Neural progenitor cell (in vitro differentiated cells): Measurements from ENCODE around the gene TSHZ2. TPM values are rescaled to one million over a fixed set of nuclear protein-coding genes. Genes with fewer than 3 reads are reported as not detected.
A peak's percentile ranks its signal among the peaks of the same experiment; 100 is the strongest.
"Not testable (repeated sequence)": the region's sequence is repeated elsewhere in the genome, so short reads cannot be mapped to it uniquely, and the experiment has no call there.

Source experiments
- DNase-seq: peaks from one replicate; pipeline ENCODE4 v3.0.0-alpha.2; 2016; ENCODE audit warnings: low spot score
- H2AFZ ChIP-seq: fragments of 200-600 bp; sonication (generic); replicated peaks from 2 replicates; pipeline ENCODE4 v1.6.1; 2016; ENCODE audit warnings: antibody characterized with exemption
- H3F3A ChIP-seq: fragments of 200-600 bp; sonication (generic); 2 replicates; pipeline ENCODE4 v1.6.1; 2016; ENCODE audit warnings: antibody characterized with exemption, low read depth
- H3K27ac ChIP-seq: fragments of 200-600 bp; sonication (generic); 2 replicates; pipeline ENCODE4 v1.5.1; 2016; ENCODE audit warnings: mild to moderate bottlenecking
- H3K27me3 ChIP-seq: fragments of 200-600 bp; sonication (generic); 2 replicates; pipeline ENCODE4 v1.6.1; 2016; ENCODE audit warnings: mild to moderate bottlenecking, moderate library complexity
- H3K36me3 ChIP-seq: fragments of 200-600 bp; sonication (generic); 2 replicates; pipeline ENCODE4 v1.5.1; 2016
- H3K4me1 ChIP-seq: fragments of 200-600 bp; sonication (generic); 2 replicates; pipeline ENCODE4 v1.6.1; 2016; ENCODE audit warnings: mixed run types
- H3K4me2 ChIP-seq: fragments of 200-600 bp; sonication (generic); 2 replicates; pipeline ENCODE4 v1.6.1; 2016
- H3K4me3 ChIP-seq: fragments of 200-600 bp; sonication (generic); 2 replicates; pipeline ENCODE4 v1.5.1; 2016
- H3K79me2 ChIP-seq: fragments of 200-600 bp; sonication (generic); 2 replicates; pipeline ENCODE4 v1.6.1; 2016; ENCODE audit warnings: low read depth
- H3K9ac ChIP-seq: fragments of 200-600 bp; sonication (generic); 2 replicates; pipeline ENCODE4 v1.6.1; 2016
- H3K9me3 ChIP-seq: fragments of 200-600 bp; sonication (generic); 2 replicates; pipeline ENCODE4 v1.5.1; 2016; ENCODE audit warnings: low read depth
- H4K20me1 ChIP-seq: fragments of 200-600 bp; sonication (generic); 2 replicates; pipeline ENCODE4 v1.6.1; 2016; ENCODE audit warnings: low read depth
- H3K27ac Mint-ChIP-seq: 3 replicates; pipeline ENCODE4 v1.8.0; 2021; ENCODE audit warnings: mixed read lengths
- H3K27me3 Mint-ChIP-seq: 2 replicates; pipeline ENCODE4 v1.8.0; 2022; ENCODE audit warnings: low read depth, mild to moderate bottlenecking, inconsistent platforms, moderate library complexity, mixed read lengths; ENCODE audit not compliant: insufficient read depth
- H3K36me3 Mint-ChIP-seq: 3 replicates; pipeline ENCODE4 v1.8.0; 2021; ENCODE audit warnings: mixed read lengths
- H3K4me1 Mint-ChIP-seq: 3 replicates; pipeline ENCODE4 v1.8.0; 2021; ENCODE audit warnings: mixed read lengths
- H3K4me3 Mint-ChIP-seq: 3 replicates; pipeline ENCODE4 v1.8.0; 2021; ENCODE audit warnings: mild to moderate bottlenecking, moderate library complexity, mixed read lengths
- H3K9me3 Mint-ChIP-seq: 3 replicates; pipeline ENCODE4 v1.8.0; 2020; ENCODE audit warnings: mixed read lengths
- EZH2 ChIP-seq: fragments of 200-600 bp; sonication (generic); IDR thresholded peaks from 2 replicates; pipeline ENCODE4 v1.6.1; 2017; ENCODE audit warnings: antibody characterized with exemption, mild to moderate bottlenecking, moderate library complexity
- EZH2phosphoT487 ChIP-seq: fragments of 200-600 bp; sonication (generic); IDR thresholded peaks from 2 replicates; pipeline ENCODE4 v1.6.1; 2017; ENCODE audit warnings: antibody characterized with exemption
- total RNA-seq: library from RNA; depleted of rRNA; stranded (reverse); fragments of >200 nt; gene quantifications from 2 replicates; pipeline ENCODE4 v1.2.3, GENCODE V29; 2015; ENCODE audit warnings: low replicate concordance
- TF ChIP-seq, protein P1 (sequence below): fragments of 200-600 bp; sonication (generic); IDR thresholded peaks from 2 replicates; pipeline ENCODE4 v1.5.1; 2017; ENCODE audit warnings: antibody characterized with exemption, mild to moderate bottlenecking

Gene TSHZ2
- total RNA-seq, 1 donor from 2014 or later, result 1.8 TPM

GRCh38 chr20:53500651-53501050 lies 528.5 kb downstream of the TSHZ2 start:
- no peaks in the 10 kb centered on the region for H3K4me1 ChIP-seq
- H3K4me2 ChIP-seq, result no peak overlapping the region
- Mint-ChIP-seq H3K4me1 (peaks cover 5% of the 10 kb centered on the region), H3K4me3 (no peak overlapping the region), H3K27me3 (peaks cover 5% of the 10 kb centered on the region), H3K27ac (no peak overlapping the region), H3K9me3 (peaks cover 6% of the 10 kb centered on the region), H3K36me3 (no peaks in the 10 kb centered on the region)
- no peaks in the 10 kb centered on the region for H3K36me3 ChIP-seq
- H3K27ac ChIP-seq, result no peak overlapping the region
- no peak overlapping the region for H3K4me3 ChIP-seq
- no peaks in the 10 kb centered on the region for H3K27me3 ChIP-seq
- DNase-seq, result no peak
- no peaks in the 10 kb centered on the region for H3F3A ChIP-seq
- H3K9ac ChIP-seq, result no peak overlapping the region
- peaks cover 21% of the 10 kb centered on the region for H3K79me2 ChIP-seq
- no peaks in the 10 kb centered on the region for H4K20me1 ChIP-seq
- no peak for TF ChIP-seq EZH2
- TF ChIP-seq EZH2phosphoT487, result no peak
- TF ChIP-seq, protein P1, sequence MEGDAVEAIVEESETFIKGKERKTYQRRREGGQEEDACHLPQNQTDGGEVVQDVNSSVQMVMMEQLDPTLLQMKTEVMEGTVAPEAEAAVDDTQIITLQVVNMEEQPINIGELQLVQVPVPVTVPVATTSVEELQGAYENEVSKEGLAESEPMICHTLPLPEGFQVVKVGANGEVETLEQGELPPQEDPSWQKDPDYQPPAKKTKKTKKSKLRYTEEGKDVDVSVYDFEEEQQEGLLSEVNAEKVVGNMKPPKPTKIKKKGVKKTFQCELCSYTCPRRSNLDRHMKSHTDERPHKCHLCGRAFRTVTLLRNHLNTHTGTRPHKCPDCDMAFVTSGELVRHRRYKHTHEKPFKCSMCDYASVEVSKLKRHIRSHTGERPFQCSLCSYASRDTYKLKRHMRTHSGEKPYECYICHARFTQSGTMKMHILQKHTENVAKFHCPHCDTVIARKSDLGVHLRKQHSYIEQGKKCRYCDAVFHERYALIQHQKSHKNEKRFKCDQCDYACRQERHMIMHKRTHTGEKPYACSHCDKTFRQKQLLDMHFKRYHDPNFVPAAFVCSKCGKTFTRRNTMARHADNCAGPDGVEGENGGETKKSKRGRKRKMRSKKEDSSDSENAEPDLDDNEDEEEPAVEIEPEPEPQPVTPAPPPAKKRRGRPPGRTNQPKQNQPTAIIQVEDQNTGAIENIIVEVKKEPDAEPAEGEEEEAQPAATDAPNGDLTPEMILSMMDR, result no peak
- H3K9me3 ChIP-seq, result peaks cover 4% of the 10 kb centered on the region
- no peak overlapping the region for H2AFZ ChIP-seq

DNA sequence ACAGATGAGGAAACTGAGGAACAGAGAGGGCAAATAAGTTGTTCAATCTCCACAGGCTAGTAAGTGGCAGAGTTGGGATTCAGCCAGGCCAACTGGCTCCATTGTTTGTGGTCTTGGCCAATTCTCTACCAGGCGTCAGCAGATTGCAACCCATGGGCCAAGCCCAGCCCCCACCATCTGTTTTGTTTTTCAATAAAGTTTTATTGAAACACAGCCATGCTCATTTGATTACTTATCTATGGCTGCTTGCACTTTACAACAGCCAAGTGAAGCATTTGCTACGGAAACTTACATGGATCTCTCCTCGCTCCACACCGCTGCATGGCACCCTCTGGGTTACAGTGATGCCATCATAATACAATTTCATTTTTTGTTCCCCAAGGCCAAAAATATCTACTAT lies 530.7 kb downstream of the TSHZ2 start:
- Histone ChIP-seq H3K9me3 (peaks cover 4% of the 10 kb centered on the region), H3K4me1 (no peaks in the 10 kb centered on the region), H3K79me2 (peaks cover 21% of the 10 kb centered on the region), H3F3A (no peaks in the 10 kb centered on the region), H3K9ac (no peak overlapping the region), H3K4me2 (peak overlapping the region; percentile 55), H3K27ac (no peak overlapping the region), H4K20me1 (no peaks in the 10 kb centered on the region), H3K4me3 (no peak overlapping the region), H3K27me3 (no peaks in the 10 kb centered on the region), H3K36me3 (no peaks in the 10 kb centered on the region), H2AFZ (no peak overlapping the region)
- no peak for DNase-seq
- Mint-ChIP-seq H3K27me3 (peaks cover 3% of the 10 kb centered on the region), H3K36me3 (no peaks in the 10 kb centered on the region), H3K4me3 (peak overlapping the region; percentile 5), H3K4me1 (peaks cover 3% of the 10 kb centered on the region), H3K9me3 (peaks cover 6% of the 10 kb centered on the region), H3K27ac (no peak overlapping the region)
- no peak for TF ChIP-seq EZH2
- no peak for TF ChIP-seq EZH2phosphoT487
- TF ChIP-seq, protein P1, result no peak

DNA sequence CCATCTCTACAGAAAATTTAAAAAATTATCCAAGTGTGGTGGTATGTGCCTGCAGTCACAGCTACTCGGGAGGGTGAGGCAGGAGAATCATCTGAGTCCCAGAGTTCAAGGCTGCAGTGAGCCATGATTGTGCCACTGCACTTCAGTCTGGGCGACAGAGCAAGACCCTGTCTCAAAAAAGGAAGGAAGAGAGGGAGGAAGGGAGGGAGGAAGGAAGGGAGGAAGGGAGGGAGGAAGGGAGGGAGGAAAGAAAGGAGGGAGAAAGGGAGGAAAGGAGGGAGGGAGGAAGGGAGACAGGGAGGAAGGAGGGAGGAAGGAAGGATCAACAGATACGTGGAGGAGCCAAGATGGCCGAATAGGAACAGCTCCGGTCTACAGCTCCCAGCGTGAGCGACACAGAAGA lies 531.4 kb downstream of the TSHZ2 start:
- no peaks in the 10 kb centered on the region for H3K4me1 ChIP-seq
- H3F3A ChIP-seq, result no peaks in the 10 kb centered on the region
- H3K36me3 Mint-ChIP-seq, result no peaks in the 10 kb centered on the region
- peaks cover 21% of the 10 kb centered on the region for H3K79me2 ChIP-seq
- no peaks in the 10 kb centered on the region for H4K20me1 ChIP-seq
- peak overlapping the region; percentile 57 for H2AFZ ChIP-seq
- H3K36me3 ChIP-seq, result no peaks in the 10 kb centered on the region
- peaks cover 3% of the 10 kb centered on the region for H3K9me3 Mint-ChIP-seq
- no peak overlapping the region for H3K4me3 Mint-ChIP-seq
- H3K27ac Mint-ChIP-seq, result no peak overlapping the region
- peaks cover 3% of the 10 kb centered on the region for H3K27me3 Mint-ChIP-seq
- peaks cover 4% of the 10 kb centered on the region for H3K9me3 ChIP-seq
- peak overlapping the region; percentile 55 for H3K4me2 ChIP-seq
- DNase-seq, result no peak
- H3K4me3 ChIP-seq, result peak overlapping the region; percentile 34
- H3K27ac ChIP-seq, result no peak overlapping the region
- no peak overlapping the region for H3K9ac ChIP-seq
- no peaks in the 10 kb centered on the region for H3K27me3 ChIP-seq
- TF ChIP-seq, protein P1, result no peak
- TF ChIP-seq EZH2phosphoT487, result no peak
- TF ChIP-seq EZH2, result no peak
- peaks cover 3% of the 10 kb centered on the region for H3K4me1 Mint-ChIP-seq

DNA sequence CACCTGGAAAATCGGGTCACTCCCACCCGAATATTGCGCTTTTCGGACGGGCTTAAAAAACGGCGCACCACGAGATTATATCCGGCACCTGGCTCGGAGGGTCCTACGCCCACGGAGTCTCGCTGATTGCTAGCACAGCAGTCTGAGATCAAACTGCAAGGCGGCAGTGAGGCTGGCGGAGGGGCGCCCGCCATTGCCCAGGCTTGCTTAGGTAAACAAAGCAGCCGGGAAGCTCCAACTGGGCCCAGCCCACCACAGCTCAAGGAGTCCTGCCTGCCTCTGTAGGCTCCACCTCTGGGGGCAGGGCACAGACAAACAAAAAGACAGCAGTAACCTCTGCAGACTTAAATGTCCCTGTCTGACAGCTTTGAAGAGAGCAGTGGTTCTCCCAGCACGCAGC lies 531.9 kb downstream of the TSHZ2 start:
- H3K27ac ChIP-seq, H3K9ac ChIP-seq, H3K9me3 ChIP-seq, H3K27me3 ChIP-seq, H3K36me3 ChIP-seq, H3K9me3 Mint-ChIP-seq, H3K4me1 Mint-ChIP-seq, H3K27me3 Mint-ChIP-seq, DNase-seq, H4K20me1 ChIP-seq, H3K4me3 Mint-ChIP-seq, H3K36me3 Mint-ChIP-seq, H3F3A ChIP-seq, H3K27ac Mint-ChIP-seq, H3K4me1 ChIP-seq: not testable (repeated sequence)
- H2AFZ ChIP-seq, result peak overlapping the region; percentile 57
- peak overlapping the region; percentile 55 for H3K4me2 ChIP-seq
- H3K79me2 ChIP-seq, result peaks cover 21% of the 10 kb centered on the region
- peak overlapping the region; percentile 34 for H3K4me3 ChIP-seq
